Ishikawa (cell line): ENCODE data around the gene VANGL1.

Experiments
- CREB1 ChIP-seq: IDR thresholded peaks from 2 replicates; pipeline ENCODE4 v1.6.1; 2012; ENCODE audit warnings: low read depth
- EP300 ChIP-seq: IDR thresholded peaks from 2 replicates; pipeline ENCODE4 v1.6.1; 2012; ENCODE audit warnings: borderline replicate concordance
- RAD21 ChIP-seq: IDR thresholded peaks from 2 replicates; pipeline ENCODE4 v1.6.1; 2012; ENCODE audit warnings: low read depth
- TAF1 ChIP-seq: IDR thresholded peaks from 2 replicates; pipeline ENCODE4 v1.6.1; 2012; ENCODE audit warnings: low read depth, mild to moderate bottlenecking
- TCF12 ChIP-seq: IDR thresholded peaks from 2 replicates; pipeline ENCODE4 v1.6.1; 2012; ENCODE audit warnings: low read depth
- YY1 ChIP-seq: IDR thresholded peaks from 2 replicates; pipeline ENCODE4 v1.6.1; 2012; ENCODE audit warnings: low read depth
- TF ChIP-seq, protein P1 (sequence below): IDR thresholded peaks from 2 replicates; pipeline ENCODE4 v1.6.1; 2012
- TF ChIP-seq, protein P2 (sequence below): IDR thresholded peaks from 2 replicates; pipeline ENCODE4 v1.6.1; 2012; ENCODE audit warnings: low read depth, mild to moderate bottlenecking

DNA sequence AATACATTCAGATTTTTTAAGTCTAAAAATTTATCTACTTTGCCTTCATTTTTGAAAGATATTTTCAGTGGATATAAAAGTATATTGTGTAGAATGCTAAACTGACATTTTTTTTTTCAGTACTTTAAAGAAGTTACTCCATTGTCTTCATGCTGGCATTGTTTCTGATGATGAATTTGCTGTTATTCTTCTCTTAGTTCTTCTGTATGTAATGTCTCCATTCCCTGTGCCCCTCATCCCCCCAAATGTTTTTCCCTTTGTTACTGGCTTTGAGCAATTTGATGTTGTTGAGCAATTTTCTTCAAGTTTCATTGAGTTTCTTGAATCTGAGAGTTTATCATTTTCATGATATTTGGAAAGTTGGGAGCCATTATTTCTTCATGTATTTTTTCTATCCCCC, 20.8 kb upstream of the VANGL1 start:
- TF ChIP-seq, protein P1, sequence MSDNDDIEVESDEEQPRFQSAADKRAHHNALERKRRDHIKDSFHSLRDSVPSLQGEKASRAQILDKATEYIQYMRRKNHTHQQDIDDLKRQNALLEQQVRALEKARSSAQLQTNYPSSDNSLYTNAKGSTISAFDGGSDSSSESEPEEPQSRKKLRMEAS, result no peak
- no peak for TF ChIP-seq EP300
- TF ChIP-seq YY1, result no peak
- TF ChIP-seq CREB1, result no peak
- TF ChIP-seq, protein P2, sequence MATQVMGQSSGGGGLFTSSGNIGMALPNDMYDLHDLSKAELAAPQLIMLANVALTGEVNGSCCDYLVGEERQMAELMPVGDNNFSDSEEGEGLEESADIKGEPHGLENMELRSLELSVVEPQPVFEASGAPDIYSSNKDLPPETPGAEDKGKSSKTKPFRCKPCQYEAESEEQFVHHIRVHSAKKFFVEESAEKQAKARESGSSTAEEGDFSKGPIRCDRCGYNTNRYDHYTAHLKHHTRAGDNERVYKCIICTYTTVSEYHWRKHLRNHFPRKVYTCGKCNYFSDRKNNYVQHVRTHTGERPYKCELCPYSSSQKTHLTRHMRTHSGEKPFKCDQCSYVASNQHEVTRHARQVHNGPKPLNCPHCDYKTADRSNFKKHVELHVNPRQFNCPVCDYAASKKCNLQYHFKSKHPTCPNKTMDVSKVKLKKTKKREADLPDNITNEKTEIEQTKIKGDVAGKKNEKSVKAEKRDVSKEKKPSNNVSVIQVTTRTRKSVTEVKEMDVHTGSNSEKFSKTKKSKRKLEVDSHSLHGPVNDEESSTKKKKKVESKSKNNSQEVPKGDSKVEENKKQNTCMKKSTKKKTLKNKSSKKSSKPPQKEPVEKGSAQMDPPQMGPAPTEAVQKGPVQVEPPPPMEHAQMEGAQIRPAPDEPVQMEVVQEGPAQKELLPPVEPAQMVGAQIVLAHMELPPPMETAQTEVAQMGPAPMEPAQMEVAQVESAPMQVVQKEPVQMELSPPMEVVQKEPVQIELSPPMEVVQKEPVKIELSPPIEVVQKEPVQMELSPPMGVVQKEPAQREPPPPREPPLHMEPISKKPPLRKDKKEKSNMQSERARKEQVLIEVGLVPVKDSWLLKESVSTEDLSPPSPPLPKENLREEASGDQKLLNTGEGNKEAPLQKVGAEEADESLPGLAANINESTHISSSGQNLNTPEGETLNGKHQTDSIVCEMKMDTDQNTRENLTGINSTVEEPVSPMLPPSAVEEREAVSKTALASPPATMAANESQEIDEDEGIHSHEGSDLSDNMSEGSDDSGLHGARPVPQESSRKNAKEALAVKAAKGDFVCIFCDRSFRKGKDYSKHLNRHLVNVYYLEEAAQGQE, result no peak
- no peak for TF ChIP-seq RAD21
- TF ChIP-seq TCF12, result no peak
- TF ChIP-seq TAF1, result no peak
